ELF-1 (cell line): ENCODE results near the gene WFDC1.

Experiments used
- DNase-seq: peaks from one replicate; pipeline ENCODE4 v3.0.0-alpha.2; 2016; ENCODE audit warnings: low read depth, low spot score

WFDC1 gene

DNA sequence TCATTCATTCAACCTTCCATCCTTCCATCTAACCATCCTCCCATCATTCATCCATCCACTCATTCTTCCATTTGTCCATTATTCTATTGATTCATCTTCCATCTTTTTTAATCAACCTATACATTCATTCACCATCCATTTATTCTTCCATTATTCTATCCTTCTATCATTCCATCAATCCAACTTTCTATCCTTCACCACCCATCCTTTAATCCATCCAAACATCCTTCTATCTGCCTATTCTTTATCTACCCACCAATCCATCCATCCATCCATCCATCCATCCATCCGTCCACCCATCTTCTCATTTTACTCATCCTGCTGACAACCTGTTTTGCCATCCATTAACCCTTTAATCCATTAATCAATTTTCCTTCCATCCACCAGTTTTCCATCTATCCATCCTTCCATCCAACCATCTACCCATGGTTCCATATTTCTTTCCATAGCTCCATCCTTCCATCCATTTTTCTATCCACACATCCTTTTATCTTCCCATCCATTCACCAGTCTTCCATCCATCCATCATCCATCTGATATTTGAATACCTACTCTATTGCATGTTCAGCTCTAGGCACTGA, 21.8 kb upstream of the WFDC1 start:
- no peak for DNase-seq

DNA sequence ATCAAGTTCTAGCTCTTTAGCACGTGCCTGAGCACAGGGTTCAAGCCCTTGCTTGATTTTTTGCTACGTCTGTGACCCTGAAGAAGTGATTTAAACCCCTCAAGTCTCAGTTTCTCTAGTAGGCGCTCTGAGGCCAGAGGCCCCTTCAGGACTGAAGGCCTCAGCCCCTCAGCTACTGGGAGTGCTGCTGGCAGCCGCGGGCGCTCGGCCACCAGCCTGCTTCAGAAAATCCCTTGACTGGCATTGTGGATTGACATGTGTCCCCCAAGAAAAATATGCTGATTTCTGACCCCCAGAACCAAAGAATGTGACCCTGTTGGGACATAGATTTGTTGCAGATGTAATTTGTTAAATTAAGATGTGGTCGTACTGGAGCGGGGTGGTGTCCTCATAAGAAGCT, 20.2 kb upstream of the WFDC1 start:
- DNase-seq: no peak

DNA sequence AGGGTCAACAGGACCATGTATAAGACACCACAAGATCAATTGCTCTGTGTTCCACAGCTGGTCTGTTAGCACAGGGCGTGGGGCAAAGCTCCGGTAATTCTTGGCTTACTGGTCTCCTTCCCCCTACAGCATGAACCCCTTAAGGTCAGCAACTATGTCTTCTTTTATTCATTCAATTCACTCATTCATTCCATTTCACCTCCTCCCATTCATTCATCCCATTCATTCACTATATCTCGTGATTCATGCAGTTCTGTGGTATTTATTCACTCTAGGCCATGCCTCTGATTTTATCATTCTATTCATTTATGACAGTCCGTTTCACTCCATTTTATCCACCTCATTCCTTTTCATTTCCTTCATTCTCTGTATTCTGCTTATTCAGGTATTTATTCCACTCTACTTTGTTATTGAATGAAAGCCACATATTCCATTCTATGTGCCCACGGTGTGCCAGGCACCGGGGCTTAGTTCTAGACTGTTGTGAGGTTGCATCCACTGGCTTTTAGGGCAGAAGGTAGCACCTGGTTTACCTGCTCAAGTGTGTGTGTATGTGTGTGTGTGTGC, 19.0 kb upstream of the WFDC1 start:
- DNase-seq: no peak

DNA sequence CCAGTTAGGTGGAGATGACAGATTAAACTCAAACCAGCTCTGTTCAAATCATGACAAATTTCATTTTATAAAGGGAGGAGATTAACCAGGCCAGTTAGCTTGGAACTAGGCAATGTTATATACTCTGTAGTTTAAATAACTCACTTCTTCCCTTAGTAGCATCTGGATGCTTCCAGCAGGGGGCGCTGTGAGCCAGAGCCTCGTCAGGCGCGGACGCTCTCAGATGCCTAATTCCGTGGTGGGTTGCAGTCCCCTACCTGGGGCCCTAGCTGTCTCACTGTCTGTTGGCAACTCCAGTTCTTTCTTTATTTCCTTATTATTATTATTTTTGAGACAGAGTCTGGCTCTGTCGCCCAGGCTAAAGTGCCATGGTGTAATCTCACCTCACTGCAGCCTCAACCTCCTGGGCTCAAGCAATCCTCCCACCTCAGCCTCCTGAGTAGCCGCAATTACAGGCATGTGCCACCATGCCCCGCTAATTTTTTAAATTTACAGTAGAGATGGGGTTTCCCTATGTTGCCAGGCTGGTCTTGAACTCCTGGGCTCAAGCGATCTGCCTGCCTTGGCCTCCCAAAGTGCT, 17.3 kb upstream of the WFDC1 start:
- peak; percentile 67 for DNase-seq

DNA sequence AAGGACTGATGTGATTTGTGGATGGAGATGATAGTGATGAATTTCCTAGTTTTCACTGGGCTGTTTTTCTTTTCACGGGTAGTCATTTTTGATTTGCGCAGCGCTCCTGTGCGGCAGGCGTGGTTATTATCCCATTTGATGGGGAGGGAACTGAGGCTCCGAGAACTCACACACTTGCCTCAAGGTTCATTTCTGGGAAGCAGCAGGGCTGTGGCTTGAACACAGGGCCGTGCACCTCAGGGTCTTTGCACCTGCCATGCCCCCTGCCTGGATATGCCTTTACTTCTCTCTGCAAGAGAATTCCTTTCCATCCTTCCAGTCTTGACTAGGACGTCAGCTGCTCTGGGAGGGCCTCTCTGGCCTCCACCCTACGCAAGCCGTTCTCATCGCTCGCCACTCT, 16.3 kb upstream of the WFDC1 start:
- no peak for DNase-seq

- DNase-seq: peak; percentile 39
Measured at GRCh38 chr16:84278968-84279367, 15.7 kb upstream of the WFDC1 start.

DNA sequence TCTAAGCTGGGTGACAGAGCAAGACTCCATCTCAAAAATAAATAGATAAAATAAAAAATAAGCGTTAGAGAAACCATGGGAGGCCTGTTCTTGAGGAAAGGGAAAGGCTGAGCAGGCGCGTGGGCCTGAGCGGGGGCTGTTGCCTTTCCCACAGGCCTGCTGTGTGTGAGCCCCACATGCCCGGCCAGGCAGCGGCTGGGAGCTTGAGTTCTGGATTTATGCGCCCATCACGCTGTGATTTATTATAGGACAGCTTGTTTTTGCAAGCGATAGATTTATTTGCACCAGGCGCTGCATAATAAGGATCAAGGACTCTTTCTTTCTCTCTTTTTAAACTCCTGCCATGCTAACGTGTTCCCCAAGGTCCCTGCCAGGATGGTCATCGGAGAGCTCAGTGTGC, 14.8 kb upstream of the WFDC1 start:
- no peak for DNase-seq

DNA sequence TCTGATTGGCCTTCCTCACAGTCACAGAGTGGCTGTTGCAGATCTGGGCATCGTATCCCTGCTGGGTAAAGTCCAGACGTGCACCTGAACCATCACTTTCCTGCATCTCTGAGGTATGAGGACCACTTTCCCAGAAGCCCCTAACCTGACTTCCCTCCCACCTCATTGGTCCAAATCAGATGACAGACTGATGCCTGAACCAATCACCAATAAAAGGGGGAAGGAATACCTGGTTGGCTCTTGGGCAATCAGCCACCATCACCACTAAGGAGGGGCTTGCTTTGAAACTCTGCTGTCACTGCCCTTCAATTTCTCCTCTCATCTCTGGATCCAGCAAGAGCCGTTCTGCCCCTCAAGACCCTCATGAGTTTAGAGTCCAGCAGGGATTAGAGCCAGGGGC, 13.6 kb upstream of the WFDC1 start:
- DNase-seq: peak; percentile 46

DNA sequence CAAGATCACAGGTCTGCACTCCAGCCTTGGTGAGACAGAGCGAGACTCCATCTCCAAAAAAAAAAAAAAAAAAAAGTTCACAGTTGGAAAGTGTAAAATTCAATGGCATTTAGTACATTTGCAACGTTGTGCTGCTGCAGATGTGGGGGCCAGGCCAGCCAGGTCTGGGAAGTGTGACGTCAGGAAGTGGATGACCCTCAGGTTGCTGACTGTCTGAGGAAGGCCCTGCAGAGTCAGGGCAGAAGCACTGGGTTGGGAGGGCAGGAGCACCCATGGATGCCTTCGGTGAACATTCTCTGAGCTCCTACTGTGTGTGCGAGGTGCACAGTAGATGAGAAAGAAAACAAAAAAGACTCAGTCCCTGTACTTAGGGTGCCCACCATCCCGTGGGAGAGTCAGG, 12.1 kb upstream of the WFDC1 start:
- no peak for DNase-seq

DNA sequence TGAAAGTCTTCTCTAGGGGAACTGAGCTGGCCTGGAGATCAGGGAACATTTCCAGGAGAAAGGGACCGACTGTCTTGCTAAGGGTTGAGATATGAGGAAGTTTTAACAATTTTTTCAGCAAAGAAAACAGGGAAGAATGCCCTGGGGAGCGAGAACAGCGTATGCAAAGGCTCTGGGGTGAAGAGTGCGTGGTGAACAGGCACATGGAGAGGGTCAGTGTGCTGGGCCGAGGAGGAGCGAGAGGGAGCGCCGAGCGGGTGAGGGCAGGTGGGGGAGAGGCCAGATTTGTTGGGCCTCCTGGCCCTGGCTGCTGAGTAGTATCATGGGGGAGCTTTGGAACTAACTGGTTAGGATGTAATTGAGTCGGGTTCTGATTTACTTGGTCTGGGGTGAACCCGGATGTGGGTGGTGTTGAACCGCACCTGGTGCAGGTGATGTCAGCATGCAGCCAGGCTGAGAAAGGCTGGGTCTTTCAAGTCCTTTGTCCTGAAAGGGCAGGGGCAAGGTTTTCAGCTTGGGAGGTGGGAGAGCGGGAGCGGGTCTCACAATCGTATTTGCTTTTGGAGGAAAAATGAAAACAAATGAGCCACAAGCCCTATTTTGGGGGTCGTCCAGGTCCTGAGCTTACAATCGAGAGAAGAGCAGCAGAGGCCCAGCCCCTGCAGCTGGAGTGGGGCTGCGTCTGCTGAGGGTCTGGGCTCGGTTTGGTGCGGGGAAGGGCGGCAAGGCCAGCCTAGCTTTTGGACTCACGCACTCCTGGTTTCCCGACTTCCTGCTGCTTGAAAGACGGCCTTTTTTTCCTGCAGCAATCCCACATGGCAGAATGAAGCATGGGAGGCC, 11.1 kb upstream of the WFDC1 start:
- peak; percentile 49 for DNase-seq

GRCh38 chr16:84284154-84284722, 10.4 kb upstream of the WFDC1 start:
- peak; percentile 71 for DNase-seq

DNA sequence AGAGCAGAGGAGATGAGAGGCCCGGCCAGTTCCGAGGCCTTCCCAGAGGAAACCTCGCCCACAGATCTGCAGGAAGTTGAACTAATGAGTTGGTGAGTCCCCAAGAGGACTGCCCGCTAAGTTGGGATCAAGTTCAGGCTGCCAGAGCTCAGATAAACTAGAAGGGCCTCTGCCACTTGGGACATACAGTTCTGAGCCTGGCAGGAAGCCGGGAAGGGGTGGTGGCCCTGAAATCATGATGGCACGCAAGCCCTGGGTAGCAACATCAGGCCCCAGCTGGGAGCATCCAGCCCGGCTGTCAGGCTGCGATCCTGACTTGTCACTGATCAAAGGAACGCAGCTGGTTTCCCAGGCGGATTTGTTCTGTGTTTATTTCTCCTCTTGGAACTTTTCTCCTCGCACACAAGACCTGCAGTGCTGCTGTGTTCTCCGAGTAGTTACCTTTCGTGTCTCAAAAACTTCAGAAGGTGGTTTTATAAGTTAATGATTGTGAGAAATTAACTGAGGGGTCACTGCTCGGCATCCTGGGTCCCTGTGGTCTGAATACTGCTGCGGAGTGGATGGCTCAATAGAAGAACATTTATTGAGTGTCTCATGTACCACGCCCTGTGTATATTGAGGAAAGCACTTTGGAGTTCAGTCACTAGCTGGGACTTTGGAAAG, 8.0 kb upstream of the WFDC1 start:
- DNase-seq: no peak

GRCh38 chr16:84288902-84289301, 5.8 kb upstream of the WFDC1 start:
- DNase-seq: no peak

DNA sequence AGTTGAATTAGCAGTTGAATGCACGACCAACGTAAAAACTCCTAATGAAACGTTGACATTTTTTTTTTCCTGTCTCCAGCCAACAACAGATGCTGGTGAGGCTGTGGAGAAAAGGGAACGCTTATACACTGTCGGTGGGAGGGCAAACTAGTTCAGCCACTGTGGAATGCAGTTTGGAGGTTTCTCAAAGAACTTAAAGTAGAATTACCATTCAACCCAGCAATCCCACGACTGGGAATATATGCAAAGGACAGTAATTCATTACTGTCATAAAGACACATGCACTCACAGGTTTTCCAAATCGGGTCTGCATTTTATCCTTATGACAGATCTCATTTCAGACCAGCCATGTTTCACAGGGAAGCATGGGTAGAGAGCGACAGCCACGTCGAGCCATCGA, 3.5 kb upstream of the WFDC1 start:
- no peak for DNase-seq

DNA sequence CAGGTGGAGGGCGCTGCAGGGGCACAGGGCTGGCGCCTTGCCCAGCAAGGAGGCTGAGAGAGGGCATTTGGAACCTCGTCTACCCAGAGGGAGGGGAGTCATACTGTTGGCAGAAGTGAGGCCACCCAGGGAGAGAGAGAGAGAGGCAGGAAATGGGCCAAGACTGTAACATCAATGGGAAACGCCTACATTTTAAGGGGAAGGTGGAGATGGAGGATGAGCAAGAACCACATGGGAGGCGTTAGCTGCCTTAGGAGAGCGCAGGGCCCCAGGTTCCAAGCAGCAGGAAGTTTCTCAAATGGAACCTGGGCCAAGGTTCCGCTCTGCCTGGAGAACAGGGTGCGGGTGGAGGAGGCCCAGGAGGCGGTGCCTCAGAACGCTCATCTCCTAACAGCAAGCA, 2.7 kb upstream of the WFDC1 start:
- no peak for DNase-seq

DNA sequence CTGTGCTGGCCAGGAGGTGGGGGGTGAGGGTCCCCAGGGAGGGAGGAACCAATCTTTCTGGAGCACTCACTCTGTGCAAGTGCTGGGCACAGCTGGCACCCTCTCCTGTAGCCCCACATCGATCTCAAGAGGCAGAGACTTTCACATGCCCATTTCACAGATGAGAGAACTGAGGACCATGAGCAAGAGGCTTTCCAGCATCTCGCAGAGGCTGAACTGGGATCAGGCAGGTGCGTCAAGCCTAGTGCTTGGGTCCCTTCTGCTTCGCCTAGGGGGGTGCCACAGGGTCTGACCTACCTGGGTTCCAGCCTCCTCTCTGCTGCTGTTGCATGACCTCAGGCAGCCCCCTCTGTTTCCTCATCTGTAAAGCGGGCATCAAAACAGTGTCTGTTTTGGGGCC, 1.3 kb upstream of the WFDC1 start:
- no peak for DNase-seq

DNA sequence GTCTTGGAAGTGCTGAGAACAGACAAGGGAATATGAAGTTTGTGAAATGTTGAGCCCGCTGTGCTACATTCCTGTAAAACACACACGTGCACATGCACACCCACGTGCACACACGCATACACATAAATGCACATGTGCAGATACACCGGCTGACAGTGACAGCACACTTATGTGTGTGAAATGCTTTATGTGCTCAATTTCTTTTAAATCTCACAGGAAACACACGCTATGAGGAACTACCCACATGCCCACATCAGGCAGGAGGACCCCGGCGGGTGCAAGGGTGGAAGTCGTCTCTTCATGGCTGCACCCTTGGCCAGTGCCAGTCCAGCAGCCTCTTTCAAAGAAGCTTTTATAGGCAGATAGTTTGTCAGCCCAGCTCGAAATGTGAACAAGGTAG, 561 bp upstream of the WFDC1 start:
- no peak for DNase-seq

DNA sequence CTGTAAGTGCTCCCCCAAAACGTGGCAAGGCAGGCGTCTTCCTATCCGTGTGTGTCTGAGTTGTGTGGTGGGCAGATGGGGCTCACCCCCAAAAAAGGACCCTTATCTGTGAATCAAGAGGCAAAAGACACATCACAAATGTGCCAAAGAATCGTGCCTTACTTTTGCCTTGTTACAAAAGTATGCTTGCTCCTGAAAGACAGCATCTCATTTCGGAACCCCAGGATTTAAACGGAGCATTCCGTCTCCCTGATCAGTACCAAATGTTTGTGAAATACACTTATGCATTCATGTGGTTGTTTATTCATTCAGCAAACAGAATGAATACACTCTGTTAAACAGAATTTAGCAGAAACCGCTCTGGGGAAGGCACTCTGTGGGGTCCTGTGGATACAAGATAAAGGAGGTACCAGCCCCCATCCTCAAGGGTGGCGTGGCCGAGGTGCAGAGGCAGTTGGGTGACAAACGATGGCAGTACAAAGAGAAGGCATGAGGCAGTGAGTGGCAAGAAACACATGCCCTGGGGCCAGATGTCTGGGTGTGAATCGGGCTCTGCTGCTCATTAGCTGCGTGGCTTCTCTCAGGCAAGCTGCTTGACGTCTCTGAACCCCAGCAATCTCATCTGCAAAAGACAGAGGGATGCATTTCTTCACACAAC, 654 bp downstream of the WFDC1 start:
- DNase-seq: no peak

GRCh38 chr16:84298376-84298899, 3.8 kb downstream of the WFDC1 start:
- DNase-seq: no peak

DNA sequence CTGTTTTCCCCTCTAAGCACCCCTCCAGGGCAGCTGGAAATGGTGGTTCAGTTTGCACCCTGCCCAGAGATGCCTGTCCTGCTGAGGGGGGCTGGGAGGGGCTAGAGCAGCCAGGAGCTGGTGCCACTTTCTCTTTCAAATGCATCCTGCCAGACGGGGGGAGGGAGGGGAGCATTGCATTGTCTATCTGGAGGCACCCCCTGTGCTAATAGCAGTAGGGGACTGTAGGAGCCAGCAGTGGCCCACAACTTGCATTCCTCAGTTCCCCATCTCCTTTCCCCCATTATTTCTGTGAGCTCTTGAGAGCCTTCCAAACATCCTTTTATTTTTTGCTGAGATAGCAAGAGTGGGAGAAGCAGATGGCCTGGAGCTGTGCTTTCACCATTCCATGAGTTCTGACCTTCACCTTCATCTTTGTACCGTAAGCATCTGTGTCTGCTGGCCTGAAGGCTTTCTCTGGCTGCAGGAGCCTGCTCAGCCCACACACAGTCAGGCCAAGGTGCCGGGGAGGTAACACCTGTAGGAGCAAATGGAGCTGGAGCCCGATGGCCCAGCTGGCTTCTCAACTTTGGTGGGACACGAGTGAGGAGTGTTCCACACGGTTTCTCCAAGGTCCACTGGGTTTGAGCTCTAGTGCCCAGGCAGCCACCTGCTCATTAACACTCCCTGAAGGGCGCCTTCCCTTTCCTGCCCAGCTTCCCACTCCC, 5.2 kb downstream of the WFDC1 start:
- peak; percentile 15 for DNase-seq
